H1 (cell line): Measurements from ENCODE around the gene PRF1. TPM values are rescaled to one million over a fixed set of nuclear protein-coding genes. Genes with fewer than 3 reads are reported as not detected.
"Not testable (repeated sequence)": the region's sequence is repeated elsewhere in the genome, so short reads cannot be mapped to it uniquely, and the experiment has no call there.

ENCODE experiments used
- CTCF ChIA-PET: fragments of 300-600 bp; sonication (Branson Sonifier 250); formaldehyde crosslinking; loops from one replicate; lab custom pipeline; 2021; ENCODE audit not compliant: partially characterized antibody; lab: Charles Lee
- POLR2A ChIA-PET: fragments of 300-600 bp; sonication (Branson Sonifier 250); formaldehyde crosslinking; loops from one replicate; lab custom pipeline; 2021; ENCODE audit warnings: inconsistent platforms; ENCODE audit not compliant: partially characterized antibody; lab: Charles Lee
- DNase-seq, 2 experiments: peaks; one replicate each; pipeline versions ENCODE4 v3.0.0 to v3.0.0-alpha.2; 2010 to 2022; ENCODE audit warnings: low spot score in 2 of 2, low read depth in 1 of 2, mixed read lengths in 1 of 2
- FAIRE-seq: peaks from 2 replicates; lab custom pipeline; 2011; peaks lifted over from hg19 to GRCh38; lab: Jason Lieb, UNC
- H2AFZ ChIP-seq: 2 replicates; pipeline ENCODE4 v1.8.1; 2012; ENCODE audit warnings: low read length, inconsistent platforms
- H2AK5ac ChIP-seq: 2 replicates; pipeline ENCODE4 v1.6.1; 2013; ENCODE audit warnings: low read depth, low read length
- H2BK120ac ChIP-seq: replicated peaks from 2 replicates; pipeline ENCODE3; 2013; ENCODE audit warnings: low read depth, low read length, inconsistent platforms
- H2BK12ac ChIP-seq: 2 replicates; pipeline ENCODE4 v1.6.1; 2013; ENCODE audit warnings: low read depth, low read length
- H2BK15ac ChIP-seq: 2 replicates; pipeline ENCODE4 v1.6.1; 2013; ENCODE audit warnings: low read length
- H2BK20ac ChIP-seq: 2 replicates; pipeline ENCODE4 v1.6.1; 2013; ENCODE audit warnings: low read length
- H2BK5ac ChIP-seq: 2 replicates; pipeline ENCODE4 v1.6.1; 2013; ENCODE audit warnings: low read depth, low read length
- H3K14ac ChIP-seq: 2 replicates; pipeline ENCODE4 v1.6.1; 2013; ENCODE audit warnings: inconsistent platforms; ENCODE audit not compliant: insufficient read length
- H3K18ac ChIP-seq: 2 replicates; pipeline ENCODE4 v1.6.1; 2013; ENCODE audit warnings: low read length; ENCODE audit errors: extremely low read depth
- H3K23ac ChIP-seq: 2 replicates; pipeline ENCODE4 v1.6.1; 2013; ENCODE audit warnings: inconsistent platforms; ENCODE audit not compliant: insufficient read length
- H3K23me2 ChIP-seq: 2 replicates; pipeline ENCODE4 v1.6.1; 2013; ENCODE audit warnings: low read depth, low read length
- H3K27ac ChIP-seq: 2 replicates; pipeline ENCODE4 v1.6.1; 2011; ENCODE audit warnings: low read depth, low read length, inconsistent platforms
- H3K27me3 ChIP-seq, 4 experiments: replicated peaks in 1 of 4; 1 replicate in 1 of 4; 2 replicates in 3 of 4; pipeline versions ENCODE4 v1.6.1 to v1.8.1; 2011 to 2013; ENCODE audit warnings: low read length in 3 of 4, mild to moderate bottlenecking in 3 of 4, inconsistent platforms in 2 of 4, mixed read lengths in 2 of 4, moderate library complexity in 1 of 4; ENCODE audit not compliant: control insufficient read depth in 3 of 4, insufficient read depth in 3 of 4; ENCODE audit errors: extremely low read depth in 1 of 4
- H3K36me3 ChIP-seq, 4 experiments: 2 replicates each; pipeline versions ENCODE4 v1.6.1 to v1.8.1; 2011 to 2013; ENCODE audit warnings: mild to moderate bottlenecking in 4 of 4, low read length in 3 of 4, moderate library complexity in 2 of 4, control low read depth in 1 of 4, inconsistent platforms in 1 of 4; ENCODE audit not compliant: insufficient read depth in 4 of 4, control insufficient read depth in 2 of 4
- H3K4ac ChIP-seq: replicated peaks from 2 replicates; pipeline ENCODE3; 2013; ENCODE audit warnings: low read length, low read depth, mixed read lengths, inconsistent platforms; ENCODE audit not compliant: insufficient read length
- H3K4me1 ChIP-seq, 4 experiments: replicated peaks in 1 of 4; 1 replicate in 1 of 4; 2 replicates in 3 of 4; pipeline versions ENCODE4 v1.6.1 to v1.8.1; 2011 to 2013; ENCODE audit warnings: low read length in 3 of 4, inconsistent platforms in 2 of 4, mixed read lengths in 1 of 4; ENCODE audit not compliant: insufficient read depth in 4 of 4, control insufficient read depth in 3 of 4
- H3K4me2 ChIP-seq, 2 experiments: 2 replicates each; pipeline versions ENCODE4 v1.6.1 to v1.8.1; 2011 to 2013; ENCODE audit warnings: low read depth in 2 of 2, low read length in 2 of 2, control low read depth in 1 of 2, inconsistent platforms in 1 of 2, mild to moderate bottlenecking in 1 of 2; ENCODE audit not compliant: insufficient read depth in 1 of 2
- H3K4me3 ChIP-seq, 4 experiments: fragments of 200-600, 300-600 bp in 1 of 4; sonication (generic), shearing (Covaris generic), sonication (Bioruptor Twin) in 1 of 4; 2 replicates each; pipeline versions ENCODE4 v1.5.1 to v1.8.1; 2011 to 2016; ENCODE audit warnings: low read length in 4 of 4, low read depth in 3 of 4, control low read depth in 2 of 4, inconsistent platforms in 2 of 4, mild to moderate bottlenecking in 2 of 4, mixed read lengths in 1 of 4, moderate library complexity in 1 of 4; ENCODE audit not compliant: insufficient read depth in 2 of 4; ENCODE audit errors: extremely low read depth in 1 of 4
- H3K56ac ChIP-seq: replicated peaks from 2 replicates; pipeline ENCODE3; 2013; ENCODE audit warnings: low read depth, mild to moderate bottlenecking, mixed read lengths, low read length, inconsistent platforms; ENCODE audit not compliant: insufficient read length
- H3K79me1 ChIP-seq: 2 replicates; pipeline ENCODE4 v1.6.1; 2013; ENCODE audit warnings: low read depth, low read length, control low read depth
- H3K79me2 ChIP-seq, 2 experiments: 2 replicates each; pipeline versions ENCODE4 v1.6.1 to v1.8.1; 2012 to 2013; ENCODE audit warnings: low read length in 2 of 2, mild to moderate bottlenecking in 2 of 2, inconsistent platforms in 1 of 2; ENCODE audit not compliant: insufficient read depth in 2 of 2, control insufficient read depth in 1 of 2
- H3K9ac ChIP-seq, 4 experiments: replicated peaks in 1 of 4; 1 replicate in 1 of 4; 2 replicates in 3 of 4; pipeline versions ENCODE4 v1.6.1 to v1.8.1; 2011 to 2013; ENCODE audit warnings: low read depth in 3 of 4, low read length in 3 of 4, control low read depth in 2 of 4, mild to moderate bottlenecking in 2 of 4, moderate library complexity in 2 of 4, inconsistent platforms in 1 of 4; ENCODE audit errors: extremely low read depth in 1 of 4
- H3K9me3 ChIP-seq, 2 experiments: 2 replicates each; pipeline versions ENCODE4 v1.6.1 to v1.8.1; 2012 to 2013; ENCODE audit warnings: mild to moderate bottlenecking in 2 of 2, moderate library complexity in 2 of 2, control low read depth in 1 of 2, inconsistent platforms in 1 of 2, low read depth in 1 of 2, low read length in 1 of 2, mixed read lengths in 1 of 2; ENCODE audit not compliant: insufficient read depth in 2 of 2
- H4K20me1 ChIP-seq, 2 experiments: replicated peaks in 1 of 2; 2 replicates each; pipeline versions ENCODE3 to v1.8.1; 2011 to 2013; ENCODE audit warnings: inconsistent platforms in 2 of 2, low read length in 2 of 2, mild to moderate bottlenecking in 1 of 2; ENCODE audit not compliant: insufficient read depth in 2 of 2, control insufficient read depth in 1 of 2
- H4K5ac ChIP-seq: 2 replicates; pipeline ENCODE4 v1.6.1; 2013; ENCODE audit warnings: low read length, low read depth, mixed read lengths, inconsistent platforms; ENCODE audit not compliant: insufficient read length
- H4K8ac ChIP-seq: 2 replicates; pipeline ENCODE4 v1.8.0; 2013; ENCODE audit warnings: mild to moderate bottlenecking, moderate library complexity, low read length, inconsistent platforms; ENCODE audit not compliant: insufficient read depth; ENCODE audit errors: extremely low read depth
- H4K91ac ChIP-seq: replicated peaks from 2 replicates; pipeline ENCODE3; 2013; ENCODE audit warnings: low read length, mixed read lengths, inconsistent platforms; ENCODE audit not compliant: insufficient read length
- WGBS, 2 experiments: shearing (Covaris generic) in 1 of 2; methylation state at CpG; one replicate each; pipeline versions ENCODE4 v1.1.6 to v1.1.7; 2013 to 2015; ENCODE audit warnings: low lambda C conversion rate in 2 of 2, mixed read lengths in 2 of 2, inconsistent platforms in 1 of 2, low coverage in 1 of 2, missing lambda C conversion rate in 1 of 2; ENCODE audit not compliant: insufficient replicate concordance in 2 of 2, insufficient coverage in 1 of 2, insufficient read length in 1 of 2; ENCODE audit errors: extremely low coverage in 1 of 2, missing lambda C conversion rate in 1 of 2; 5-methylcytosine and 5-hydroxymethylcytosine counted together
- polyA plus RNA-seq, 7 experiments: library from polyadenylated mRNA; depleted of rRNA in 3 of 7; stranded (reverse) in 5 of 7; unstranded in 2 of 7; fragments of >200 nt in 5 of 7; fragments of 200-250 nt in 2 of 7; gene quantifications; 1 replicate in 5 of 7; 2 replicates in 1 of 7; 4 replicates in 1 of 7; pipeline versions ENCODE4 v1.2.1 to v1.2.3, GENCODE V29; 2011 to 2013; ENCODE audit warnings: missing spikeins in 2 of 7, mixed read lengths in 2 of 7
- total RNA-seq: library from RNA; stranded (reverse); fragmentation: NEBNext Ultra II Directional; extraction: Animal tissue kit (Norgen Biotek cat#: 25700); gene quantifications from 2 replicates; pipeline ENCODE4 v1.2.1, GENCODE V29; 2021

Gene PRF1
- total and polyA plus RNA-seq, 2 of the 8 experiments (the other 6 are each of a cell fraction or from before 2014, with no cell fraction given), result 0.15 TPM; not detected in 1

DNA sequence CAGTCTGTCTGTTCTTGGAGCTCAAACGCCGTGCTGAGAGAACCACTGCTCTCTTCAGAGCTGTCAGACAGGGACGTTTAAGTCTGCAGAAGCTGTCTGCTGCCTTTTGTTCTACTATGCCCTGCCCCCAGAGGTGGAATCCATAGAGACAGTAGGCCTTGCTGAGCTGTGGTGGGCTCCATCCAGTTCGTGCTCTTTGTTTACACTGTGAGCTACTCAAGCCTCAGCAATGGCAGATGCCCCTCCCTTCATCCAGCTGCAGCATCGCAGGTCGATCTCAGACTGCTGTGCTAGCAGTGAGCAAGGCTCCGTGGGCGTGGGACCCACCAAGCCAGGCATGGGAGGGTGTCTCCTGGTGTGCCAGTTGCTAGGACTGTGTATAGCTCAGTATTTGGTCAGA is 42.4 kb upstream of the PRF1 start:
- not testable (repeated sequence) for H3K18ac ChIP-seq, H3K79me2 ChIP-seq, H3K4ac ChIP-seq, H2AFZ ChIP-seq, H2BK15ac ChIP-seq, H3K27me3 ChIP-seq, H3K4me3 ChIP-seq, H3K56ac ChIP-seq, H2AK5ac ChIP-seq, H3K14ac ChIP-seq, H3K4me1 ChIP-seq, H2BK12ac ChIP-seq, H2BK20ac ChIP-seq, H2BK120ac ChIP-seq, H3K23ac ChIP-seq, H2BK5ac ChIP-seq, H4K5ac ChIP-seq, FAIRE-seq, H4K20me1 ChIP-seq, H3K9ac ChIP-seq, DNase-seq, H3K36me3 ChIP-seq, H3K4me2 ChIP-seq, H3K79me1 ChIP-seq, H4K8ac ChIP-seq, H4K91ac ChIP-seq, H3K27ac ChIP-seq, H3K23me2 ChIP-seq
- ChIA-PET CTCF (interaction anchor here (0.6 to 1.5 kb wide), 3 partner anchors 26 to 114 kb away, joined by 3 read pairs; no protein-coding TSS in a partner anchor), POLR2A (interaction anchor here (1.3 kb wide), 1 partner anchor 22 kb away, joined by 4 read pairs; no protein-coding TSS in a partner anchor)
- peaks cover 20 to 24% of the 10 kb centered on the region in 2 experiments for H3K9me3 ChIP-seq
- WGBS, 2 experiments, result 72% methylated on average over 8 of the region's 8 CpGs; no CpG with 5 or more reads in 1 of the 2 experiments

DNA sequence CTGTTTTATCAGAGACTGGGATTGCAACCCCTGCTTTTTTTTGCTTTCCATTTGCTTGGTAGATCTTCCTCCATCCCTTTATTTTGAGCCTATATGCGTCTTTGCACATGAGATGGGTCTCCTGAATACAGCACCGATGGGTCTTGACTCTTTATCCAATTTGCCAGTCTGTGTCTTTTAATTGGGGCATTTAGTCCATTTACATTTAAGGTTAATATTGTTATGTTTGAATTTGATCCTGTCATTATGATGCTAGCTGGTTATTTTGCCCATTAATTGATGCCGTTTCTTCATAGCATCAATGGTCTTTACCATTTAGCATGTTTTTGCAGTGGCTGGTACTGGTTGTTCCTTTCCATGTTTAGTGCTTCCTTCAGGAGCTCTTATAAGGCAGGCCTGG is 40.7 kb upstream of the PRF1 start:
- H3K4me1 ChIP-seq, H2AK5ac ChIP-seq, H3K14ac ChIP-seq, H2BK5ac ChIP-seq, H3K4me3 ChIP-seq, H3K27me3 ChIP-seq, H2BK20ac ChIP-seq, H3K9ac ChIP-seq, H3K18ac ChIP-seq, FAIRE-seq, H3K56ac ChIP-seq, H4K8ac ChIP-seq, H2AFZ ChIP-seq, H4K5ac ChIP-seq, H3K4ac ChIP-seq, H3K79me2 ChIP-seq, H3K9me3 ChIP-seq, POLR2A ChIA-PET, H2BK12ac ChIP-seq, H2BK15ac ChIP-seq, H3K23ac ChIP-seq, H4K91ac ChIP-seq, H3K27ac ChIP-seq, H4K20me1 ChIP-seq, H3K36me3 ChIP-seq, H3K79me1 ChIP-seq, DNase-seq, H3K23me2 ChIP-seq, H2BK120ac ChIP-seq, H3K4me2 ChIP-seq: not testable (repeated sequence)
- WGBS, 2 experiments, result 83% methylated on average over 3 of the region's 3 CpGs; no CpG with 5 or more reads in 1 of the 2 experiments
- CTCF ChIA-PET, result interaction anchor here (0.8 kb wide), 1 partner anchor 9 kb away, joined by 3 read pairs; no protein-coding TSS in a partner anchor
